SW480 (cell line): Measurements from ENCODE around the gene SUSD3.
A peak's percentile ranks its signal among the peaks of the same experiment; 100 is the strongest.
"Not testable (repeated sequence)": the region's sequence is repeated elsewhere in the genome, so short reads cannot be mapped to it uniquely, and the experiment has no call there.

ENCODE experiments used
- DNase-seq: peaks from one replicate; pipeline ENCODE4 v3.0.0-alpha.2; 2016; ENCODE audit warnings: low spot score

The SUSD3 gene

GRCh38 chr9:93058355-93059010, at the start of gene SUSD3:
SUSD3 (plus strand) TSS chr9:93058701; CDS start chr9:93058743, 42 bp downstream.
- peak; percentile 53 for DNase-seq

GRCh38 chr9:93009337-93010015, 49.0 kb upstream of the SUSD3 start:
- DNase-seq, result no peak

GRCh38 chr9:93010056-93010455, 48.4 kb upstream of the SUSD3 start:
- no peak for DNase-seq

- DNase-seq, result no peak
Observed at GRCh38 chr9:93010704-93011103, 47.8 kb upstream of the SUSD3 start.

- no peak for DNase-seq
Observed at GRCh38 chr9:93011114-93011513, 47.4 kb upstream of the SUSD3 start.

GRCh38 chr9:93012963-93013855, 45.3 kb upstream of the SUSD3 start:
- no peak for DNase-seq

GRCh38 chr9:93013856-93014582, 44.5 kb upstream of the SUSD3 start:
- DNase-seq, result no peak

- DNase-seq, result not testable (repeated sequence)
Observed at GRCh38 chr9:93015190-93015589, 43.3 kb upstream of the SUSD3 start.

GRCh38 chr9:93017621-93018020, 40.9 kb upstream of the SUSD3 start:
- no peak for DNase-seq

- DNase-seq, result no peak
Observed at GRCh38 chr9:93020151-93020550, 38.4 kb upstream of the SUSD3 start.

GRCh38 chr9:93020771-93021670, 37.5 kb upstream of the SUSD3 start:
- DNase-seq, result peak; percentile 45

GRCh38 chr9:93022066-93022465, 36.4 kb upstream of the SUSD3 start:
- no peak for DNase-seq

- no peak for DNase-seq
Observed at GRCh38 chr9:93022721-93023520, 35.6 kb upstream of the SUSD3 start.

- no peak for DNase-seq
Observed at GRCh38 chr9:93023521-93023815, 35.0 kb upstream of the SUSD3 start.

GRCh38 chr9:93024646-93024910, 33.9 kb upstream of the SUSD3 start:
- DNase-seq, result no peak

- no peak for DNase-seq
Observed at GRCh38 chr9:93024986-93025630, 33.4 kb upstream of the SUSD3 start.

GRCh38 chr9:93025736-93026135, 32.8 kb upstream of the SUSD3 start:
- DNase-seq, result no peak

GRCh38 chr9:93026640-93027039, 31.9 kb upstream of the SUSD3 start:
- DNase-seq, result no peak

- no peak for DNase-seq
Observed at GRCh38 chr9:93027750-93028149, 30.8 kb upstream of the SUSD3 start.

GRCh38 chr9:93028448-93029006, 30.0 kb upstream of the SUSD3 start:
- DNase-seq, result peak; percentile 44
